ENCODE results near the gene BABAM2. TPM values are rescaled to one million over a fixed set of nuclear protein-coding genes. Genes with fewer than 3 reads are reported as not detected.
A peak's percentile ranks its signal among the peaks of the same experiment; 100 is the strongest.

BABAM2 gene
- total and polyA plus RNA-seq, 9 of the 15 experiments (the other 6 are each of a cell fraction or from before 2014, with no cell fraction given): 10.9 to 37.4 (median 25.6) TPM

DNA sequence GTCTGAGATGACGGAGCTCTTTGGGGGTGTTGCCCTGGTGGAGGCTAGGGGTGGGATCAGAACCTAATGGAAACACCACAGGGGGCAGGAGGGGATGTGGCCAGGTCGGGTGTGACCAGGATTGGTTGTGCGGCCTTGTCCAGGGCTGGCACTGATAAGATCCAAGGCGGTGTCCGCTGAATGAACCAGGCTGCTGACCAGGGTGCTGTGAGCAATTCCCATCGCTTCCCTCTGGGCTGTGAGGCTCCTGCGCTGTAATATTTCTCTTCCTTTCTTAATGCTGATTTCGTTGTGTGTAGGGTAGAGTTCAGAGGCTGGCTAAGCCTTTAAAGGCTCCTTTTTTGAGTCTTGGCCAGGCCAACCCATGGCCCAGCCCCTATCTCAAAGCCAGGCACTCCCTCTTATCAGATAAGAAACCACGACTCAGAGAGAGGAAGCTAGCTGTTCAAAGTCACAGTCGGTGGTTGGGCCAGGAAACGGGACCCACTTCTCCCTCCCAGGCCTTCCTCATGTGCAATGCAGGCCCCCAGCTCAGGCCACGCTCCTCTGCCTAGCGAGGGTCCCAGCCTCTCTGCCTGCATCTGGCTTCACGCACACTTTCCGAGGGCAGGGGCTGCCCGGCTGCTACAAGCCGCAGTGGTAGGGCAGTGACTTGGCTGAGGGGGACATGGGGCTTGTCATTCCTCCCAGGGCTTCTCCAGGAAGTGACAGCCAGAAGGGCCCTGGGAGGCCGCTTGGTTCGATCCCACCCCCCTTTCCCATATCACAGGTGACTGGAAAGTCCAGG lies 476.2 kb downstream of the BABAM2 start (continued):
- TF ChIP-seq BRD4 (IDR thresholded peaks at IDR 0.05): no peak
- 0 out of 2 replicates have a peak, but pooled peaks have one; percentile 36 for TF ChIP-seq ZNF79 (CRISPR knock-in tag; IDR thresholded peaks at IDR 0.05; ENCODE audit: low read depth)
- peak; percentile 14; the same call in 1 of the 2 replicates for TF ChIP-seq MEF2D (tag; conservative IDR thresholded peaks at IDR 0.05; ENCODE audit: low read depth)
- no peak for TF ChIP-seq ZNF707 (CRISPR knock-in tag; conservative IDR thresholded peaks at IDR 0.05)
- TF ChIP-seq PATZ1 (CRISPR knock-in tag; IDR thresholded peaks at IDR 0.05; ENCODE audit: borderline replicate concordance): no peak
- TF ChIP-seq SMARCA5 (IDR thresholded peaks at IDR 0.05): peak; percentile 49; the same call in 1 of the 2 replicates
- no peak for TF ChIP-seq ZNF431 (CRISPR knock-in tag; IDR thresholded peaks at IDR 0.05)
- TF ChIP-seq, protein P1, sequence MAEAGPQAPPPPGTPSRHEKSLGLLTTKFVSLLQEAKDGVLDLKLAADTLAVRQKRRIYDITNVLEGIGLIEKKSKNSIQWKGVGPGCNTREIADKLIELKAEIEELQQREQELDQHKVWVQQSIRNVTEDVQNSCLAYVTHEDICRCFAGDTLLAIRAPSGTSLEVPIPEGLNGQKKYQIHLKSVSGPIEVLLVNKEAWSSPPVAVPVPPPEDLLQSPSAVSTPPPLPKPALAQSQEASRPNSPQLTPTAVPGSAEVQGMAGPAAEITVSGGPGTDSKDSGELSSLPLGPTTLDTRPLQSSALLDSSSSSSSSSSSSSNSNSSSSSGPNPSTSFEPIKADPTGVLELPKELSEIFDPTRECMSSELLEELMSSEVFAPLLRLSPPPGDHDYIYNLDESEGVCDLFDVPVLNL (CRISPR knock-in tag; IDR thresholded peaks at IDR 0.05; ENCODE audit: low read depth): no peak
- TF ChIP-seq TFAP4 (CRISPR knock-in tag; IDR thresholded peaks at IDR 0.05; ENCODE audit: borderline replicate concordance): peak; percentile 70
- no peak for TF ChIP-seq SIX5 (IDR thresholded peaks at IDR 0.05; ENCODE audit: borderline replicate concordance in 1 of 2, insufficient read depth in 1 of 2, low read depth in 1 of 2, low read length in 2 of 2)
- TF ChIP-seq CHD1 (IDR thresholded peaks at IDR 0.05; ENCODE audit: low read length): no peak
- no peak for TF ChIP-seq ZNF695 (CRISPR knock-in tag; IDR thresholded peaks at IDR 0.05)
- no peak for TF ChIP-seq NCOA4 (IDR thresholded peaks at IDR 0.05; ENCODE audit: partially characterized antibody)
- no peak for TF ChIP-seq ZNF384 (IDR thresholded peaks at IDR 0.05; ENCODE audit: low read depth, low read length)
- TF ChIP-seq ZNF3 (CRISPR knock-in tag; IDR thresholded peaks at IDR 0.05): no peak
- no peak for TF ChIP-seq SNIP1 (IDR thresholded peaks at IDR 0.05; ENCODE audit: low read depth)
- no peak for TF ChIP-seq ZNF347 (CRISPR knock-in tag; IDR thresholded peaks at IDR 0.05; ENCODE audit: low read depth)
- no peak for TF ChIP-seq C11orf30 (IDR thresholded peaks at IDR 0.05; ENCODE audit: low read depth)
- peak; percentile 67 for TF ChIP-seq NR2C2 (CRISPR knock-in tag; IDR thresholded peaks at IDR 0.05)
- peak; percentile 81 for TF ChIP-seq NR2C2 (tag; IDR thresholded peaks at IDR 0.05)
- TF ChIP-seq E2F3 (CRISPR knock-in tag; IDR thresholded peaks at IDR 0.05): no peak
- TF ChIP-seq ATF2 (CRISPR knock-in tag; IDR thresholded peaks at IDR 0.05): no peak
